Panc1 (cell line): ENCODE results near the gene EIF4EBP2. TPM values are rescaled to one million over a fixed set of nuclear protein-coding genes. Genes with fewer than 3 reads are reported as not detected.

Experiments
- ATAC-seq: fragments of 200-7000 bp; cut with Tn5 transposase; 2 replicates; pipeline ENCODE4 v1.9.1; 2020; ENCODE audit warnings: mild to moderate bottlenecking, moderate library complexity
- BruUV-seq: library from RNA; stranded (reverse); fragments of 400-500 nt; replicated peaks from 2 replicates; lab custom pipeline; 2021; lab: Mats Ljungman, UMichigan
- CTCF ChIA-PET: fragments of 300-600 bp; sonication (Branson Sonifier 250); formaldehyde crosslinking; loops from one replicate; lab custom pipeline; 2022; ENCODE audit warnings: antibody characterized with exemption; lab: Charles Lee
- POLR2A ChIA-PET: fragments of 300-600 bp; sonication (Branson Sonifier 250); formaldehyde crosslinking; loops from one replicate; lab custom pipeline; 2022; ENCODE audit warnings: antibody characterized with exemption; lab: Charles Lee
- DNase-seq: peaks from one replicate; pipeline ENCODE4 v3.0.0-alpha.2; 2010; ENCODE audit warnings: low read depth, low spot score
- H3K27ac ChIP-seq: 2 replicates; pipeline ENCODE4 v1.5.1; 2011; ENCODE audit warnings: mild to moderate bottlenecking, low read length, inconsistent platforms
- H3K27me3 ChIP-seq: fragments of 200-500 bp; sonication (Bioruptor generic); 2 replicates; pipeline ENCODE4 v1.6.0; 2014; ENCODE audit warnings: low read length, inconsistent platforms; ENCODE audit not compliant: control insufficient read depth, insufficient read depth
- H3K36me3 ChIP-seq: fragments of 200-500 bp; sonication (Bioruptor generic); 2 replicates; pipeline ENCODE4 v1.5.1; 2014; ENCODE audit warnings: inconsistent platforms, mild to moderate bottlenecking, low read length, moderate library complexity; ENCODE audit not compliant: control insufficient read depth, insufficient read depth
- H3K4me1 ChIP-seq: 2 replicates; pipeline ENCODE4 v1.5.1; 2011; ENCODE audit warnings: inconsistent platforms, mild to moderate bottlenecking, low read length, moderate library complexity; ENCODE audit not compliant: control insufficient read depth, insufficient read depth
- H3K4me3 ChIP-seq, 2 experiments: 2 replicates each; pipeline ENCODE4 v1.5.1; 2011 to 2012; ENCODE audit warnings: low read depth in 2 of 2, low read length in 2 of 2, mild to moderate bottlenecking in 2 of 2, inconsistent platforms in 1 of 2, moderate library complexity in 1 of 2
- H3K9me3 ChIP-seq: fragments of 200-500 bp; sonication (Bioruptor generic); 2 replicates; pipeline ENCODE4 v1.5.1; 2014; ENCODE audit warnings: low read depth, mild to moderate bottlenecking, inconsistent platforms, low read length, moderate library complexity; ENCODE audit not compliant: control insufficient read depth, insufficient read depth
- POLR2AphosphoS5 ChIP-seq: IDR thresholded peaks from 2 replicates; pipeline ENCODE4 v1.6.1; 2012; ENCODE audit warnings: mild to moderate bottlenecking, low read depth, low read length, moderate library complexity
- SIN3A ChIP-seq: IDR thresholded peaks from 2 replicates; pipeline ENCODE4 v1.6.1; 2012; ENCODE audit warnings: low read depth, mild to moderate bottlenecking, low read length, moderate library complexity, borderline replicate concordance; ENCODE audit not compliant: insufficient read depth
- TCF7L2 ChIP-seq: IDR thresholded peaks from 2 replicates; pipeline ENCODE4 v1.6.1; 2011; ENCODE audit warnings: mild to moderate bottlenecking, low read depth, low read length, inconsistent platforms
- in situ Hi-C: cut with HindIII; loops from 2 replicates; pipeline ENCODE4 v1.10.0; 2016; ENCODE audit warnings: low sequenced_read_pairs, low pct_unique_long_range_greater_than_20kb
- intact Hi-C: fragments of 100-400 bp; cut with micrococcal nuclease; formaldehyde crosslinking; loops from one replicate; pipeline ENCODE4 v1.10.0; 2022; ENCODE audit not compliant: unreplicated experiment
- total RNA-seq: library from RNA; stranded (reverse); gene quantifications from one replicate; pipeline ENCODE4 v1.2.1, GENCODE V29; 2021; ENCODE audit not compliant: unreplicated experiment
- TF ChIP-seq, protein P1 (sequence below): fragments of 450-650 bp; IDR thresholded peaks from 2 replicates; pipeline ENCODE4 v1.5.1; 2017; ENCODE audit warnings: mild to moderate bottlenecking
- TF ChIP-seq, protein P2 (sequence below), 2 experiments: IDR thresholded peaks; 2 replicates each; pipeline ENCODE4 v1.6.1; 2011 to 2012; ENCODE audit warnings: low read depth in 2 of 2, control low read depth in 1 of 2, low read length in 1 of 2, mild to moderate bottlenecking in 1 of 2, moderate library complexity in 1 of 2; ENCODE audit not compliant: insufficient read depth in 1 of 2

EIF4EBP2 gene
- total RNA-seq, 1 experiment from 2014 or later: 48.2 TPM

GRCh38 chr10:70368774-70369482 is 35.0 kb upstream of the EIF4EBP2 start:
- CTCF ChIA-PET: no interaction called here
- ATAC-seq (no peak), DNase-seq (no peak)
- no peaks in the 10 kb centered on the region for H3K36me3 ChIP-seq
- no peak overlapping the region for H3K27ac ChIP-seq
- H3K9me3 ChIP-seq: no peaks in the 10 kb centered on the region
- H3K27me3 ChIP-seq: no peaks in the 10 kb centered on the region
- no TSS peak for BruUV-seq
- in situ Hi-C loops (no loop called here), intact Hi-C loops (no loop called here)
- POLR2A ChIA-PET: interaction anchor here (0.7 kb wide), 1 partner anchor 221 kb away, joined by 8 read pairs; no protein-coding TSS in a partner anchor
- TF ChIP-seq SIN3A (no peak), POLR2AphosphoS5 (no peak), TCF7L2 (no peak)
- TF ChIP-seq, protein P1, sequence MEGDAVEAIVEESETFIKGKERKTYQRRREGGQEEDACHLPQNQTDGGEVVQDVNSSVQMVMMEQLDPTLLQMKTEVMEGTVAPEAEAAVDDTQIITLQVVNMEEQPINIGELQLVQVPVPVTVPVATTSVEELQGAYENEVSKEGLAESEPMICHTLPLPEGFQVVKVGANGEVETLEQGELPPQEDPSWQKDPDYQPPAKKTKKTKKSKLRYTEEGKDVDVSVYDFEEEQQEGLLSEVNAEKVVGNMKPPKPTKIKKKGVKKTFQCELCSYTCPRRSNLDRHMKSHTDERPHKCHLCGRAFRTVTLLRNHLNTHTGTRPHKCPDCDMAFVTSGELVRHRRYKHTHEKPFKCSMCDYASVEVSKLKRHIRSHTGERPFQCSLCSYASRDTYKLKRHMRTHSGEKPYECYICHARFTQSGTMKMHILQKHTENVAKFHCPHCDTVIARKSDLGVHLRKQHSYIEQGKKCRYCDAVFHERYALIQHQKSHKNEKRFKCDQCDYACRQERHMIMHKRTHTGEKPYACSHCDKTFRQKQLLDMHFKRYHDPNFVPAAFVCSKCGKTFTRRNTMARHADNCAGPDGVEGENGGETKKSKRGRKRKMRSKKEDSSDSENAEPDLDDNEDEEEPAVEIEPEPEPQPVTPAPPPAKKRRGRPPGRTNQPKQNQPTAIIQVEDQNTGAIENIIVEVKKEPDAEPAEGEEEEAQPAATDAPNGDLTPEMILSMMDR: no peak
- TF ChIP-seq, protein P2, sequence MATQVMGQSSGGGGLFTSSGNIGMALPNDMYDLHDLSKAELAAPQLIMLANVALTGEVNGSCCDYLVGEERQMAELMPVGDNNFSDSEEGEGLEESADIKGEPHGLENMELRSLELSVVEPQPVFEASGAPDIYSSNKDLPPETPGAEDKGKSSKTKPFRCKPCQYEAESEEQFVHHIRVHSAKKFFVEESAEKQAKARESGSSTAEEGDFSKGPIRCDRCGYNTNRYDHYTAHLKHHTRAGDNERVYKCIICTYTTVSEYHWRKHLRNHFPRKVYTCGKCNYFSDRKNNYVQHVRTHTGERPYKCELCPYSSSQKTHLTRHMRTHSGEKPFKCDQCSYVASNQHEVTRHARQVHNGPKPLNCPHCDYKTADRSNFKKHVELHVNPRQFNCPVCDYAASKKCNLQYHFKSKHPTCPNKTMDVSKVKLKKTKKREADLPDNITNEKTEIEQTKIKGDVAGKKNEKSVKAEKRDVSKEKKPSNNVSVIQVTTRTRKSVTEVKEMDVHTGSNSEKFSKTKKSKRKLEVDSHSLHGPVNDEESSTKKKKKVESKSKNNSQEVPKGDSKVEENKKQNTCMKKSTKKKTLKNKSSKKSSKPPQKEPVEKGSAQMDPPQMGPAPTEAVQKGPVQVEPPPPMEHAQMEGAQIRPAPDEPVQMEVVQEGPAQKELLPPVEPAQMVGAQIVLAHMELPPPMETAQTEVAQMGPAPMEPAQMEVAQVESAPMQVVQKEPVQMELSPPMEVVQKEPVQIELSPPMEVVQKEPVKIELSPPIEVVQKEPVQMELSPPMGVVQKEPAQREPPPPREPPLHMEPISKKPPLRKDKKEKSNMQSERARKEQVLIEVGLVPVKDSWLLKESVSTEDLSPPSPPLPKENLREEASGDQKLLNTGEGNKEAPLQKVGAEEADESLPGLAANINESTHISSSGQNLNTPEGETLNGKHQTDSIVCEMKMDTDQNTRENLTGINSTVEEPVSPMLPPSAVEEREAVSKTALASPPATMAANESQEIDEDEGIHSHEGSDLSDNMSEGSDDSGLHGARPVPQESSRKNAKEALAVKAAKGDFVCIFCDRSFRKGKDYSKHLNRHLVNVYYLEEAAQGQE (IDR thresholded peaks at IDR 0.05; ENCODE audit: insufficient read depth in 1 of 2, low read depth in 2 of 2, low read length in 1 of 2): no peak
- H3K4me3 ChIP-seq: no peak overlapping the region
- peaks cover 16% of the 10 kb centered on the region for H3K4me1 ChIP-seq

- in situ Hi-C loops: no loop called here
- no peaks in the 10 kb centered on the region for H3K36me3 ChIP-seq
- TF ChIP-seq TCF7L2: no peak
- TF ChIP-seq POLR2AphosphoS5: no peak
- TF ChIP-seq, protein P1: no peak
- H3K4me3 ChIP-seq: no peak overlapping the region
- H3K4me1 ChIP-seq: peaks cover 11% of the 10 kb centered on the region
- ChIA-PET POLR2A (interaction anchor here (0.7 kb wide), 1 partner anchor 222 kb away, joined by 8 read pairs; no protein-coding TSS in a partner anchor), CTCF (no interaction called here)
- BruUV-seq: no TSS peak
- H3K27me3 ChIP-seq: no peaks in the 10 kb centered on the region
- intact Hi-C loops: no loop called here
- H3K9me3 ChIP-seq: no peaks in the 10 kb centered on the region
- DNase-seq (no peak), ATAC-seq (no peak)
- no peak overlapping the region for H3K27ac ChIP-seq
These were observed 34.4 kb upstream of the EIF4EBP2 start for GRCh38 chr10:70369498-70370018.
